ENCODE measurements around the gene TSC22D2. TPM values are rescaled to one million over a fixed set of nuclear protein-coding genes. Genes with fewer than 3 reads are reported as not detected.

TSC22D2 gene
- total RNA-seq, 1 experiment from 2014 or later, result 26.5 TPM

DNA sequence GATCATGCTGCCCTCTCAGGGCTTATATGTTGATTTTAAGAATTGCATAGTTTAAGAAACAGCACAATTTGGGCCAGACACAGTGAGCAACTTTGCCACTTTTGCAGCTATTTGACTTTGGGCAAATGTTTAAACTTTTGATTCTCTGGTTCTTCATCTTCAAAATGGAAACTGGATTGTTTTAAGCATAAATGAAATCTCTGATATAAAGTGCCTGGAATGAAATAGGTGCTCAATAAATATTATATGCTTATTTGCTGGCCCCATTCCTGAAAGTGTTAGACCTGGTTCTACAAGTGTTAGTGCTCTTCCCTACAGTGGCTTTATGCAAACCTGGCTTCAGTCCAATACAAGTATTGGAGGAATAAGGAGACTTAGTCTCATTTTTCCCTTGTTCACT is 33.1 kb upstream of the TSC22D2 start:
- H3K36me3 Mint-ChIP-seq (ENCODE audit: insufficient read depth in 1 of 3, low read depth in 3 of 3), result peaks cover 0 to 2% (median 0%) of the 10 kb centered on the region in 3 experiments; a peak in 2 of 7 replicates
- Histone ChIP-seq H3K9ac (ENCODE audit: extremely low read depth, insufficient read length, low read length) (no peak overlapping the region), H3T11ph (ENCODE audit: low read length) (no peak overlapping the region), H2BK5ac (ENCODE audit: insufficient read length, low read length) (no peak overlapping the region), H4K5ac (ENCODE audit: insufficient read length, low read depth, low read length) (no peak overlapping the region), H3K4me1 (ENCODE audit: insufficient read depth, low read length) (peaks cover 15% of the 10 kb centered on the region; the same call in 1 of the 2 replicates), H2BK15ac (ENCODE audit: low read depth, low read length) (no peak overlapping the region), H2BK120ac (ENCODE audit: low read depth, low read length, poor library complexity, severe bottlenecking) (no peak overlapping the region), H3K79me2 (ENCODE audit: insufficient read depth, low read length) (no peaks in the 10 kb centered on the region), H3K23ac (ENCODE audit: insufficient read length, low read depth, low read length) (no peak overlapping the region), H2BK20ac (ENCODE audit: low read depth, low read length, poor library complexity, severe bottlenecking) (no peak overlapping the region), H3K23me2 (ENCODE audit: insufficient read length, low read depth, low read length, poor library complexity, severe bottlenecking) (no peaks in the 10 kb centered on the region), H3K9me3 (ENCODE audit: control insufficient read depth, low read depth, low read length) (no peaks in the 10 kb centered on the region), H3K56ac (ENCODE audit: insufficient read length, low read depth, low read length) (no peak overlapping the region), H3K79me1 (ENCODE audit: insufficient read depth, low read depth, low read length, poor library complexity, severe bottlenecking) (no peaks in the 10 kb centered on the region), H3K27me3 (ENCODE audit: insufficient read depth, low read length) (no peaks in the 10 kb centered on the region), H3K18ac (ENCODE audit: insufficient read length, low read depth, low read length) (no peak overlapping the region), H4K91ac (ENCODE audit: insufficient read length, low read depth, low read length) (no peak overlapping the region), H2AFZ (ENCODE audit: low read length) (no peak overlapping the region), H4K8ac (replicated peaks; ENCODE audit: insufficient read length, low read depth, low read length) (no peak overlapping the region), H3K14ac (ENCODE audit: insufficient read depth, low read length) (no peak overlapping the region), H3K27ac (ENCODE audit: insufficient read length, low read depth, low read length) (no peak overlapping the region), H3K4me2 (ENCODE audit: insufficient read depth, insufficient read length, low read length) (no peak overlapping the region), H2AK5ac (ENCODE audit: insufficient read length, low read length) (no peak overlapping the region), H3K4ac (ENCODE audit: low read depth, low read length) (no peak overlapping the region), H2BK12ac (ENCODE audit: insufficient read length, low read depth, low read length) (no peak overlapping the region), H4K20me1 (ENCODE audit: control insufficient read depth, insufficient read depth, insufficient read length) (no peaks in the 10 kb centered on the region)
- H3K27ac Mint-ChIP-seq, result no peak overlapping the region
- TF ChIP-seq CTCF (conservative IDR thresholded peaks at IDR 0.05), result no peak
- no peak overlapping the region for H3K4me3 Mint-ChIP-seq
- no peak for DNase-seq
- H3K27me3 Mint-ChIP-seq (ENCODE audit: low read depth), result no peaks in the 10 kb centered on the region
- H3K9me3 Mint-ChIP-seq, result peaks cover 0 to 4% of the 10 kb centered on the region in 2 experiments; a peak in 1 of 5 replicates
- peaks cover 55 to 58% of the 10 kb centered on the region in 2 experiments for H3K4me1 Mint-ChIP-seq

Measured in H9 (cell line).